Measurements from ENCODE around the gene BAX. TPM values are rescaled to one million over a fixed set of nuclear protein-coding genes. Genes with fewer than 3 reads are reported as not detected.

The BAX gene
- total RNA-seq, 1 experiment from 2014 or later = 346 TPM

- Mint-ChIP-seq H3K4me3 (no peak overlapping the region), H3K27ac (no peak overlapping the region; the same call in 1 of the 2 replicates), H3K4me1 (peaks cover 17% of the 10 kb centered on the region), H3K9me3 (no peaks in the 10 kb centered on the region), H3K27me3 (ENCODE audit: low read depth) (no peaks in the 10 kb centered on the region), H3K36me3 (peaks cover 41% of the 10 kb centered on the region)
- DNase-seq (ENCODE audit: low spot score) = no peak
- ChIA-PET CTCF (interaction anchor here (1.0 to 4.2 kb wide), 7 partner anchors 10 to 238 kb away, joined by 3 to 18 read pairs (median 5); no protein-coding TSS in a partner anchor), POLR2A (no interaction called here)
- TF ChIP-seq OVOL2 (CRISPR knock-in tag; IDR thresholded peaks at IDR 0.05; ENCODE audit: borderline replicate concordance) (no peak), ATF6 (CRISPR knock-in tag; IDR thresholded peaks at IDR 0.05) (no peak), ESRRA (CRISPR knock-in tag; IDR thresholded peaks at IDR 0.05; ENCODE audit: borderline replicate concordance) (no peak), TEAD4 (CRISPR knock-in tag; IDR thresholded peaks at IDR 0.05) (no peak), AFF4 (CRISPR knock-in tag; IDR thresholded peaks at IDR 0.05; ENCODE audit: borderline replicate concordance) (no peak), ZNF671 (CRISPR knock-in tag; IDR thresholded peaks at IDR 0.05) (no peak), ZNF396 (CRISPR knock-in tag; IDR thresholded peaks at IDR 0.05; ENCODE audit: borderline replicate concordance) (no peak), HMGA2 (CRISPR knock-in tag; IDR thresholded peaks at IDR 0.05) (no peak), IRF2 (CRISPR knock-in tag; IDR thresholded peaks at IDR 0.05; ENCODE audit: borderline replicate concordance, low read depth) (no peak), ZNF532 (CRISPR knock-in tag; IDR thresholded peaks at IDR 0.05; ENCODE audit: borderline replicate concordance) (no peak), ARID4B (CRISPR knock-in tag; IDR thresholded peaks at IDR 0.05; ENCODE audit: borderline replicate concordance) (no peak), SMAD4 (CRISPR knock-in tag; IDR thresholded peaks at IDR 0.05) (no peak), E2F1 (CRISPR knock-in tag; IDR thresholded peaks at IDR 0.05) (no peak), NR1H2 (CRISPR knock-in tag; IDR thresholded peaks at IDR 0.05) (no peak), TP53 (CRISPR knock-in tag; IDR thresholded peaks at IDR 0.05) (no peak)
- TF ChIP-seq, protein P1, sequence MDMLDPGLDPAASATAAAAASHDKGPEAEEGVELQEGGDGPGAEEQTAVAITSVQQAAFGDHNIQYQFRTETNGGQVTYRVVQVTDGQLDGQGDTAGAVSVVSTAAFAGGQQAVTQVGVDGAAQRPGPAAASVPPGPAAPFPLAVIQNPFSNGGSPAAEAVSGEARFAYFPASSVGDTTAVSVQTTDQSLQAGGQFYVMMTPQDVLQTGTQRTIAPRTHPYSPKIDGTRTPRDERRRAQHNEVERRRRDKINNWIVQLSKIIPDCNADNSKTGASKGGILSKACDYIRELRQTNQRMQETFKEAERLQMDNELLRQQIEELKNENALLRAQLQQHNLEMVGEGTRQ (CRISPR knock-in tag; IDR thresholded peaks at IDR 0.05) = no peak
- TF ChIP-seq, protein P2, sequence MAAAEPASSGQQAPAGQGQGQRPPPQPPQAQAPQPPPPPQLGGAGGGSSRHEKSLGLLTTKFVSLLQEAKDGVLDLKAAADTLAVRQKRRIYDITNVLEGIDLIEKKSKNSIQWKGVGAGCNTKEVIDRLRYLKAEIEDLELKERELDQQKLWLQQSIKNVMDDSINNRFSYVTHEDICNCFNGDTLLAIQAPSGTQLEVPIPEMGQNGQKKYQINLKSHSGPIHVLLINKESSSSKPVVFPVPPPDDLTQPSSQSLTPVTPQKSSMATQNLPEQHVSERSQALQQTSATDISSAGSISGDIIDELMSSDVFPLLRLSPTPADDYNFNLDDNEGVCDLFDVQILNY (CRISPR knock-in tag; IDR thresholded peaks at IDR 0.05) = no peak
- no peak for ATAC-seq
Measured at GRCh38 chr19:48987323-48987722, 32.6 kb downstream of the BAX start.
